Activated T-cell treated with anti-CD3 and anti-CD28 coated beads, Interleukin-2, amount 50 U/mL, for 24 hours (primary cell): ENCODE results near the gene BOD1L2.

ENCODE experiments used
- DNase-seq: peaks from one replicate; pipeline ENCODE4 v3.0.0-alpha.2; 2020
- H3K27ac Mint-ChIP-seq: 2 replicates; pipeline ENCODE4 v1.8.0; 2020; ENCODE audit warnings: mild to moderate bottlenecking, mixed read lengths
- H3K27me3 Mint-ChIP-seq: 2 replicates; pipeline ENCODE4 v1.8.0; 2020; ENCODE audit warnings: mixed read lengths
- H3K36me3 Mint-ChIP-seq: 2 replicates; pipeline ENCODE4 v1.8.0; 2020; ENCODE audit warnings: low read depth, mixed read lengths
- H3K4me1 Mint-ChIP-seq: 2 replicates; pipeline ENCODE4 v1.8.0; 2020; ENCODE audit warnings: low read depth, mixed read lengths
- H3K4me3 Mint-ChIP-seq: 2 replicates; pipeline ENCODE4 v1.8.0; 2020; ENCODE audit warnings: mild to moderate bottlenecking, moderate library complexity, mixed read lengths
- H3K9me3 Mint-ChIP-seq: 2 replicates; pipeline ENCODE4 v1.8.0; 2020; ENCODE audit warnings: mixed read lengths

The BOD1L2 gene

GRCh38 chr18:57146956-57147636, at the start of gene BOD1L2:
Gene BOD1L2, plus strand, starts transcription at chr18:57147087. Its CDS starts 226 bp downstream, at chr18:57147313.
- H3K27ac Mint-ChIP-seq = no peak within 1 kb of the TSS
- peaks cover 34% of the 10 kb centered on the region for H3K27me3 Mint-ChIP-seq
- H3K4me3 Mint-ChIP-seq = no peak within 1 kb of the TSS
- H3K4me1 Mint-ChIP-seq = no peaks in the 10 kb centered on the region
- DNase-seq = no peak
- H3K9me3 Mint-ChIP-seq = no peaks in the 10 kb centered on the region
- no peaks in the 10 kb centered on the region for H3K36me3 Mint-ChIP-seq

GRCh38 chr18:57107140-57107832, 39.6 kb upstream of the BOD1L2 start:
- Mint-ChIP-seq H3K4me1 (no peaks in the 10 kb centered on the region), H3K36me3 (no peaks in the 10 kb centered on the region), H3K27ac (no peak overlapping the region), H3K27me3 (peaks cover 11% of the 10 kb centered on the region), H3K9me3 (no peaks in the 10 kb centered on the region), H3K4me3 (no peak overlapping the region)
- DNase-seq = no peak

GRCh38 chr18:57110290-57110689, 36.6 kb upstream of the BOD1L2 start:
- Mint-ChIP-seq H3K9me3 (no peaks in the 10 kb centered on the region), H3K36me3 (no peaks in the 10 kb centered on the region), H3K27ac (no peak overlapping the region), H3K4me1 (no peaks in the 10 kb centered on the region), H3K27me3 (peaks cover 11% of the 10 kb centered on the region), H3K4me3 (no peak overlapping the region)
- no peak for DNase-seq

- no peaks in the 10 kb centered on the region for H3K9me3 Mint-ChIP-seq
- DNase-seq = no peak
- H3K27me3 Mint-ChIP-seq = peaks cover 17% of the 10 kb centered on the region
- no peaks in the 10 kb centered on the region for H3K4me1 Mint-ChIP-seq
- H3K4me3 Mint-ChIP-seq = no peak overlapping the region
- H3K27ac Mint-ChIP-seq = no peak overlapping the region
- no peaks in the 10 kb centered on the region for H3K36me3 Mint-ChIP-seq
These were observed 33.0 kb upstream of the BOD1L2 start for GRCh38 chr18:57113799-57114420.

- Mint-ChIP-seq H3K9me3 (no peaks in the 10 kb centered on the region), H3K27ac (no peak overlapping the region), H3K27me3 (peaks cover 30% of the 10 kb centered on the region)
These were observed 30.2 kb upstream of the BOD1L2 start for GRCh38 chr18:57116598-57117132.

GRCh38 chr18:57121542-57122112, 25.3 kb upstream of the BOD1L2 start:
- Mint-ChIP-seq H3K36me3 (no peaks in the 10 kb centered on the region), H3K9me3 (no peaks in the 10 kb centered on the region), H3K27me3 (peaks cover 41% of the 10 kb centered on the region), H3K4me3 (no peak overlapping the region), H3K4me1 (peaks cover 5% of the 10 kb centered on the region), H3K27ac (no peak overlapping the region)
- DNase-seq = no peak

More at GRCh38 chr18:57116598-57117132, 30.2 kb upstream of the BOD1L2 start:
- no peak overlapping the region for H3K4me3 Mint-ChIP-seq
- no peak for DNase-seq
- peaks cover 2% of the 10 kb centered on the region for H3K4me1 Mint-ChIP-seq
- H3K36me3 Mint-ChIP-seq = no peaks in the 10 kb centered on the region

GRCh38 chr18:57122936-57123510, 23.9 kb upstream of the BOD1L2 start:
- H3K4me1 Mint-ChIP-seq = peaks cover 5% of the 10 kb centered on the region

GRCh38 chr18:57125627-57126026, 21.3 kb upstream of the BOD1L2 start:
- H3K36me3 Mint-ChIP-seq = no peaks in the 10 kb centered on the region
- H3K27ac Mint-ChIP-seq = no peak overlapping the region
- no peak for DNase-seq
- peaks cover 5% of the 10 kb centered on the region for H3K4me1 Mint-ChIP-seq
- no peak overlapping the region for H3K4me3 Mint-ChIP-seq
- H3K27me3 Mint-ChIP-seq = peaks cover 41% of the 10 kb centered on the region
- H3K9me3 Mint-ChIP-seq = no peaks in the 10 kb centered on the region

More at GRCh38 chr18:57122936-57123510, 23.9 kb upstream of the BOD1L2 start:
- no peak for DNase-seq
- Mint-ChIP-seq H3K27me3 (peaks cover 42% of the 10 kb centered on the region), H3K9me3 (no peaks in the 10 kb centered on the region), H3K36me3 (no peaks in the 10 kb centered on the region), H3K4me3 (no peak overlapping the region), H3K27ac (no peak overlapping the region)

GRCh38 chr18:57128220-57128932, 18.5 kb upstream of the BOD1L2 start:
- Mint-ChIP-seq H3K27ac (no peak overlapping the region), H3K27me3 (peaks cover 22% of the 10 kb centered on the region), H3K4me3 (no peak overlapping the region), H3K4me1 (no peaks in the 10 kb centered on the region), H3K9me3 (no peaks in the 10 kb centered on the region), H3K36me3 (no peaks in the 10 kb centered on the region)
- DNase-seq = no peak

- Mint-ChIP-seq H3K4me1 (no peaks in the 10 kb centered on the region), H3K27ac (no peak overlapping the region), H3K9me3 (no peaks in the 10 kb centered on the region), H3K36me3 (no peaks in the 10 kb centered on the region), H3K4me3 (no peak overlapping the region), H3K27me3 (peaks cover 28% of the 10 kb centered on the region)
- DNase-seq = no peak
These were observed 15.8 kb upstream of the BOD1L2 start for GRCh38 chr18:57131101-57131500.

GRCh38 chr18:57131782-57132181, 15.1 kb upstream of the BOD1L2 start:
- Mint-ChIP-seq H3K4me1 (no peaks in the 10 kb centered on the region), H3K9me3 (no peaks in the 10 kb centered on the region), H3K4me3 (no peak overlapping the region), H3K36me3 (no peaks in the 10 kb centered on the region), H3K27ac (no peak overlapping the region), H3K27me3 (peaks cover 22% of the 10 kb centered on the region)
- no peak for DNase-seq

- Mint-ChIP-seq H3K9me3 (no peaks in the 10 kb centered on the region), H3K27me3 (peaks cover 11% of the 10 kb centered on the region), H3K4me3 (no peak overlapping the region), H3K27ac (no peak overlapping the region), H3K36me3 (no peaks in the 10 kb centered on the region), H3K4me1 (no peaks in the 10 kb centered on the region)
- no peak for DNase-seq
These were observed 12.2 kb upstream of the BOD1L2 start for GRCh38 chr18:57134618-57135135.

- no peak for DNase-seq
- H3K4me1 Mint-ChIP-seq = no peaks in the 10 kb centered on the region
- no peaks in the 10 kb centered on the region for H3K9me3 Mint-ChIP-seq
- no peak overlapping the region for H3K4me3 Mint-ChIP-seq
- H3K27me3 Mint-ChIP-seq = peaks cover 11% of the 10 kb centered on the region
- H3K27ac Mint-ChIP-seq = no peak overlapping the region
- no peaks in the 10 kb centered on the region for H3K36me3 Mint-ChIP-seq
These were observed 11.2 kb upstream of the BOD1L2 start for GRCh38 chr18:57135699-57136098.

GRCh38 chr18:57137847-57138246, 9.0 kb upstream of the BOD1L2 start:
- H3K4me3 Mint-ChIP-seq = no peak overlapping the region
- H3K27ac Mint-ChIP-seq = no peak overlapping the region
- H3K9me3 Mint-ChIP-seq = no peaks in the 10 kb centered on the region
- DNase-seq = no peak
- no peaks in the 10 kb centered on the region for H3K4me1 Mint-ChIP-seq
- no peaks in the 10 kb centered on the region for H3K36me3 Mint-ChIP-seq
- peaks cover 11% of the 10 kb centered on the region for H3K27me3 Mint-ChIP-seq
